Measurements from ENCODE around the gene SLC25A25. TPM values are rescaled to one million over a fixed set of nuclear protein-coding genes. Genes with fewer than 3 reads are reported as not detected.

SLC25A25 gene
- total and polyA plus RNA-seq, 9 of the 15 experiments (the other 6 are each of a cell fraction or from before 2014, with no cell fraction given): 0.07 to 35.9 (median 23.2) TPM

GRCh38 chr9:128148509-128149000 lies 80.5 kb downstream of the SLC25A25 start:
- H3K27me3 ChIP-seq (ENCODE audit: control insufficient read depth in 2 of 2, insufficient read depth in 2 of 2, low read length in 2 of 2): no peaks in the 10 kb centered on the region
- H3K9me3 ChIP-seq (replicated peaks; ENCODE audit: control insufficient read depth, insufficient read depth, low read depth, low read length): no peaks in the 10 kb centered on the region
- peaks cover 25 to 78% of the 10 kb centered on the region in 2 experiments for H3K4me1 ChIP-seq (replicated peaks in 1 of 2; ENCODE audit: control insufficient read depth in 2 of 2, insufficient read depth in 2 of 2, low read length in 2 of 2)
- no peaks in the 10 kb centered on the region for H3K36me3 ChIP-seq (ENCODE audit: control insufficient read depth, insufficient read depth, low read length)
- H3K4me3 ChIP-seq: no peak overlapping the region
- intact Hi-C loops (cut with micrococcal nuclease): no loop called here
- no peaks in the 10 kb centered on the region for H4K20me1 ChIP-seq (replicated peaks; ENCODE audit: control insufficient read depth, insufficient read depth, low read length)
- in situ Hi-C loops (cut with MboI): no loop called here
- WGBS (ENCODE audit: insufficient coverage, low coverage, missing lambda C conversion rate): 67% methylated on average over 5 of the region's 5 CpGs
- H3K4me2 ChIP-seq (ENCODE audit: insufficient read depth, low read length): no peak overlapping the region
- FAIRE-seq (no peak), DNase-seq (ENCODE audit: extremely low read depth in 1 of 4, low spot score in 3 of 4) (peak; percentile 30 to 60 (median 42)), ATAC-seq (no peak)
- H3K27ac ChIP-seq (ENCODE audit: extremely low read depth, low read depth, low read length): no peak overlapping the region
- ChIA-PET POLR2A (interaction anchor here (0.6 to 1.1 kb wide), 2 partner anchors 8 to 11 kb away, joined by 3 read pairs; partner anchors contain the start of gene BBLN), CTCF (ENCODE audit: low intra/inter-chr PET ratio) (no interaction called here)
- TF ChIP-seq EGR1 (conservative IDR thresholded peaks at IDR 0.05) (peak; percentile 78), CTBP1 (IDR thresholded peaks at IDR 0.05; ENCODE audit: borderline replicate concordance) (0 out of 2 replicates have a peak, but pooled peaks have one; percentile 4), ZNF408 (CRISPR knock-in tag; IDR thresholded peaks at IDR 0.05; ENCODE audit: low read depth) (no peak), ZBTB7A (IDR thresholded peaks at IDR 0.05; ENCODE audit: borderline replicate concordance, control insufficient read depth, low read depth, low read length) (peak; percentile 58; the same call in 1 of the 2 replicates)
- no peaks in the 10 kb centered on the region for H3K79me2 ChIP-seq (ENCODE audit: control insufficient read depth, insufficient read depth, low read length)
- no peak overlapping the region; the same call in 1 of the 2 replicates for H2AFZ ChIP-seq (ENCODE audit: low read depth, low read length)
- H3K9ac ChIP-seq (ENCODE audit: insufficient read depth in 1 of 2, low read depth in 2 of 2, low read length in 2 of 2): peak overlapping the region; percentile 9 to 63; a peak in 2 of 4 replicates
- BruUV-seq (replicated peaks): no TSS peak
- H3K9me1 ChIP-seq (ENCODE audit: control insufficient read depth, insufficient read depth, low read length): peaks cover 8% of the 10 kb centered on the region
